ENCODE results near the gene APOA1.

APOA1 gene

GRCh38 chr11:116792869-116793771, 44.3 kb downstream of the APOA1 start:
- Histone ChIP-seq H3K4me3 (no peak overlapping the region), H3K27ac (no peak overlapping the region)

GRCh38 chr11:116792144-116792868, 45.1 kb downstream of the APOA1 start:
- Histone ChIP-seq H3K4me3 (no peak overlapping the region), H3K27ac (no peak overlapping the region)

- Histone ChIP-seq H3K27ac (no peak within 1 kb of the TSS), H3K4me3 (peak within 1 kb of the TSS in 2 of 7 experiments; percentile 6 to 8)
Observed at GRCh38 chr11:116791813-116792143, 45.6 kb downstream of the APOA1 start, which contains the start of gene APOA5. Gene APOA5 (minus strand): TSS chr11:116791879. CDS start chr11:116791860, 19 bp downstream.

GRCh38 chr11:116791002-116791812, 46.2 kb downstream of the APOA1 start:
- H3K4me3 ChIP-seq, result peak overlapping the region in 2 of 7 experiments; percentile 6 to 8
- no peak overlapping the region for H3K27ac ChIP-seq

- Histone ChIP-seq H3K27ac (no peak overlapping the region), H3K4me3 (no peak overlapping the region)
Observed at GRCh38 chr11:116790167-116791001, 47.0 kb downstream of the APOA1 start.

GRCh38 chr11:116788975-116789374, 48.4 kb downstream of the APOA1 start:
- Histone ChIP-seq H3K4me3 (no peak overlapping the region), H3K27ac (no peak overlapping the region)

GRCh38 chr11:116788534-116788933, 48.9 kb downstream of the APOA1 start:
- peak overlapping the region; percentile 81 to 99 (median 90) for H3K4me3 ChIP-seq
- H3K27ac ChIP-seq, result peak overlapping the region in 19 of 21 experiments; percentile 79 to 98 (median 92)

GRCh38 chr11:116787786-116788486, 49.5 kb downstream of the APOA1 start, which contains the start of gene ZPR1:
Gene ZPR1 (minus strand): TSS chr11:116788023. CDS start chr11:116787990, 33 bp downstream.
- peak within 1 kb of the TSS; percentile 71 to 98 (median 92) for H3K27ac ChIP-seq
- peak within 1 kb of the TSS; percentile 81 to 99 (median 90) for H3K4me3 ChIP-seq

- H3K27ac ChIP-seq, result peak overlapping the region; percentile 71 to 98 (median 92)
- peak overlapping the region; percentile 81 to 99 (median 90) for H3K4me3 ChIP-seq
Observed at GRCh38 chr11:116787436-116787785, 50.0 kb downstream of the APOA1 start.

- peak overlapping the region; percentile 81 to 99 (median 90) for H3K4me3 ChIP-seq
- H3K27ac ChIP-seq, result peak overlapping the region in 15 of 21 experiments; percentile 82 to 98 (median 92)
Observed at GRCh38 chr11:116786966-116787365, 50.5 kb downstream of the APOA1 start.

- H3K4me3 ChIP-seq, result no peak overlapping the region
- H3K27ac ChIP-seq, result no peak overlapping the region
Observed at GRCh38 chr11:116786326-116786725, 51.1 kb downstream of the APOA1 start.
